ENCODE data around the gene CIC. TPM values are rescaled to one million over a fixed set of nuclear protein-coding genes. Genes with fewer than 3 reads are reported as not detected.

Gene CIC
- total RNA-seq, 4 donors from 2014 or later, result 50.6 to 98.3 (median 56.9) TPM

GRCh38 chr19:42311657-42312056, 42.6 kb downstream of the CIC start:
- Histone ChIP-seq H3K27me3 (no peaks in the 10 kb centered on the region), H3K36me3 (no peaks in the 10 kb centered on the region), H3K27ac (no peak overlapping the region), H3K4me1 (peaks cover 5 to 10% of the 10 kb centered on the region in 2 donors), H3K4me3 (replicated peaks in 1 of 3) (no peak overlapping the region), H3K9me3 (no peaks in the 10 kb centered on the region)
- DNase-seq, result no peak
- 69 to 73% methylated on average over 2 of the region's 2 CpGs for WGBS, 2 donors
- intact Hi-C loops (cut with DNase I), result no loop called here
- TF ChIP-seq CTCF (IDR thresholded peaks at IDR 0.05) (no peak), POLR2A (IDR thresholded peaks at IDR 0.05) (no peak)

- Histone ChIP-seq H3K9me3 (no peaks in the 10 kb centered on the region), H3K27me3 (no peaks in the 10 kb centered on the region), H3K36me3 (no peaks in the 10 kb centered on the region), H3K4me3 (replicated peaks in 1 of 3) (no peak overlapping the region), H3K27ac (no peak overlapping the region), H3K4me1 (peaks cover 5 to 10% of the 10 kb centered on the region in 2 donors)
- 88 to 90% methylated on average over 4 to 5 of the region's 5 CpGs for WGBS, 2 donors
- no peak for DNase-seq
- no peak for TF ChIP-seq POLR2A (IDR thresholded peaks at IDR 0.05)
- TF ChIP-seq CTCF (IDR thresholded peaks at IDR 0.05), result no peak
- intact Hi-C loops (cut with DNase I), result no loop called here
Measured at GRCh38 chr19:42312370-42312769, 43.3 kb downstream of the CIC start.

- Histone ChIP-seq H3K36me3 (no peaks in the 10 kb centered on the region), H3K4me1 (peaks cover 5 to 10% of the 10 kb centered on the region in 2 donors), H3K27me3 (no peaks in the 10 kb centered on the region), H3K4me3 (replicated peaks in 1 of 3) (peak within 1 kb of the TSS in 1 of 3 donors; percentile 24), H3K27ac (no peak within 1 kb of the TSS), H3K9me3 (no peaks in the 10 kb centered on the region)
- DNase-seq, result peak in 1 of 2 donors; percentile 29
- intact Hi-C loops (cut with DNase I), result no loop called here
- TF ChIP-seq POLR2A (IDR thresholded peaks at IDR 0.05), result no peak
- no peak for TF ChIP-seq CTCF (IDR thresholded peaks at IDR 0.05)
- WGBS, 2 donors, result 2 to 6% methylated on average over 13 to 18 of the region's 67 CpGs
Measured at GRCh38 chr19:42313096-42313839, 44.2 kb downstream of the CIC start, which contains the start of gene TMEM145. Gene TMEM145, plus strand, starts transcription at chr19:42313309. Its CDS starts 68 bp downstream, at chr19:42313377.

GRCh38 chr19:42313840-42314755, 45.0 kb downstream of the CIC start:
- 19 to 30% methylated on average over 22 to 23 of the region's 26 CpGs for WGBS, 2 donors
- Histone ChIP-seq H3K36me3 (no peaks in the 10 kb centered on the region), H3K27ac (no peak overlapping the region), H3K9me3 (no peaks in the 10 kb centered on the region), H3K4me1 (peaks cover 5 to 10% of the 10 kb centered on the region in 2 donors), H3K27me3 (no peaks in the 10 kb centered on the region), H3K4me3 (replicated peaks in 1 of 3) (no peak overlapping the region)
- TF ChIP-seq POLR2A (IDR thresholded peaks at IDR 0.05), result no peak
- TF ChIP-seq CTCF (IDR thresholded peaks at IDR 0.05), result no peak
- intact Hi-C loops (cut with DNase I), result no loop called here
- no peak for DNase-seq
